Measurements from ENCODE around the gene ELOVL1.
"Not testable (repeated sequence)": the region's sequence is repeated elsewhere in the genome, so short reads cannot be mapped to it uniquely, and the experiment has no call there.

ELOVL1 gene

GRCh38 chr1:43381612-43382011, 13.8 kb upstream of the ELOVL1 start:
- no peak for DNase-seq (ENCODE audit: low spot score)

DNA sequence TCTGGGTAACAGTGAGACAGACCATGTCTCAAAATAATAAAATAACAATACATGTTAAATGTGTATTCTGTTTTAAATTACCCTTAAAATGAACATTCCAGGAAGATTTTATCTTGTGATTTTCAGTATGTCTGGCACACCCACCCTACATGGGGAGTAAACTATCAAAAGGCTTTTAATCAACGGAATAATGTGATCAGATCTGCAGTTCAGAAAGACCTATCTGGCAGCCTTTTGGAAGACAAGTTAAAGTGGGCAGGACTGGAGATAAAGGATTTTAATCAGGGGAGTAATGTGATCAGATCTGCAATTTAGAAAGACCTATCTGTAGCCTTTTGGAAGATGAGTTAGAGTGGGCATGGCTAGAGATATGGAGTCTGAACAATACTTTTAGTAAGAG, 11.7 kb upstream of the ELOVL1 start:
- DNase-seq (ENCODE audit: low spot score): no peak

GRCh38 chr1:43377831-43378230, 10.0 kb upstream of the ELOVL1 start:
- DNase-seq (ENCODE audit: low spot score): no peak

GRCh38 chr1:43376723-43377235, 9.0 kb upstream of the ELOVL1 start:
- no peak for DNase-seq (ENCODE audit: low spot score)

DNA sequence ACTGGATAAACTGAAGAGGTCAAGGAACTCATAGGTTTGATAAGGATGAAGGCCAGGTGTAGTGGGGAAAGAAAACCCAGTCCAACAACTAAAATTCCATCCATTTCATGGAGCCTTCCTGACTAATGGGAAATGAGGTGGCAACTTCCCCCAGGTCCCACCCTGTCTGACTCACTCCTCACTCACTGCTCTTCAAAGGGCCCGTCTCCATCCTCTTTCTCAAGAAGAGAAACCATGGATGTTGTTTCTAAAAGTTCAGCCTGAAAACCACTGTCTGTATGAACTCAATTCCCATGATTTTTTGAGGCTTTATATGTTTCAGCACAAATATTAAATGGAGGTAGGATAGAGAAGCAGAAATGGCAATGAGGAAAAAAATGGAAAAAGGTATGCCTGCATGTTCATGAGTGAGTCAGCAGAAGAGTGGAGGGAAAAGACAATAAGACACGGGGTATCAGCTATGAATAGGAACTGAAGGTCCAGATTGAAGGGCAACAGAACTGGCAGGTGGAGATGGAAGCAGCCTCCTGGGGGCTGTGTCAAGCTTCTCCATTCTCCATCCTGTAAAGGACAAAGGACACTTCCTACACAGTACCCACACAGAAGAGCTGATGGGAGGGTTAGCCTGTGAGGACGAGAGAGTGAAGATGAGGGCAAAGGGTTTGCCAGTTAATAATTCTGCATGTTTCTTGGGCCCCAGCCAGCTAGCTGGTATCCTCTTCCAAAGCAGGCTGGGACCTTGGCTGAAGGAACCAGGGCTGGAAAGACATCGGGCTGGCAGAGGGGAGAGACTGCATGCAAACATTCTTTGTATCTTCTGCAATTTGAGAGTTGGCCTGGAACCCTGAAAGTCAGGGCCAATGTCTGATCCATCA, 5.5 kb upstream of the ELOVL1 start:
- peak; percentile 87 for DNase-seq (ENCODE audit: low spot score)

GRCh38 chr1:43372172-43372571, 4.4 kb upstream of the ELOVL1 start:
- DNase-seq (ENCODE audit: low spot score): no peak

- DNase-seq (ENCODE audit: low spot score): no peak
Observed at GRCh38 chr1:43370564-43370963, 2.8 kb upstream of the ELOVL1 start.

DNA sequence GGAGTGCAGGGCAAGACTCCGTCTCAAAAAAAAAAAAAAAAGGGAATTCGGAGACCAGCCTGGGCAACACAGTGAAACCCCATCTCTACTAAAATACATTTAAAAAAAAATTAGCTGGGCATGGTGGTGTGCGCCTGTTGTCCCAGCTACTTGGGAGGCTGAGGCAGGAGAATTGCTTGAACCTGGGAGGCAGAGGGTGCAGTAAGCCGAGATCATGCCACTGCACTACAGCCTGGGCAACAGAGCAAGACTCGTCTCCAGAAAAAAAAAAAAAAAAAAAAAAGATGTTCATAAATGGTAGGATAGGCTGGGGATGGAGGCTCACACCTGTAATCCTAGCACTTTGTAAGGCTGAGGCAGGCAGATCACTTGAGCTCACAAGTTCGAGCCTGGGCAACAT, 2.0 kb upstream of the ELOVL1 start:
- DNase-seq (ENCODE audit: low spot score): not testable (repeated sequence)

GRCh38 chr1:43368646-43369020, 822 bp upstream of the ELOVL1 start:
- DNase-seq (ENCODE audit: low spot score): peak; percentile 46

DNA sequence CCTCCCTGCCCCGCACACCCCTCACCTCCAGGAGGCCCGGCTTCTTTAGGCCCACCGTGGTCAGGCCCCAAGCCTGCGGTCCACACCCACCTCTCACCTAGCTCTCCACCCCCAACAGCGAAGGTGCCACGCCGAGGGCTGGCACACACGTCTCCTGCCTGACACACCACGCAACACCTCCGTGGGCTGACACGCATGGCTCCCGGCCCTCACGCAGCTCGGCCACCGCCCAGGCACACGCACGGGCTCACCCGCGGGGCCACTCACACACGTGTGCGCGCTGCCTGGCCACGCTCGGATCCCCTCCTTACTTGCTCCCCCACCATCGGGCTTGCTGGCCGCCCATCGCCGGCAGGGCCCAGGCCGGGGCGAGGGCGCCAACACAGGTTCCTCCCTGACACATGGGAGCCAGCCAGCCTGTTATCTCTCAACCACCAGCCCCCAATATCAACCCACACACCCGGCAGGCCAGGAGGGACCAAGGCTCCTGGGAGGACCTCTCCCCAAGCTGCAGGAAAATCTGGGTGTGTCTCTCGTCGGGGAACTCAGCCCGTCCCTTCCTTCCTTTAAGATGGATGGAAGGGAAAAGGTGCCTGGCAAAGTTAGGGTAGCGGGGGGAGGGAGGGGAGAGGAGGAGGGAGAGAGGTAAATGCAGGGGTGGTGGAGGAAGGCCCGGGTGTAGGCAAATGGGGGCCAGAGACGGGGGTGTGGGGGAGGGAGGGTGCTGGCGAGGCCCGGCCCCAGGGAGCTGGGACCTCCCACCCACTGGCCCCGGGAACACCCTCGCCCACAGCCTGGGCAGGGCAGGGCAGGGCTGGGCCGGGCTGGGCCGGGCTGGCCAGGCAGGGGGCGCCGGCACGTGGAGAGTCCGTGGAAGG, 546 bp downstream of the ELOVL1 start:
- no peak for DNase-seq (ENCODE audit: low spot score)

- no peak for DNase-seq (ENCODE audit: low spot score)
Observed at GRCh38 chr1:43366601-43367025, 1.2 kb downstream of the ELOVL1 start.

- no peak for DNase-seq (ENCODE audit: low spot score)
Observed at GRCh38 chr1:43366179-43366578, 1.6 kb downstream of the ELOVL1 start.

- no peak for DNase-seq (ENCODE audit: low spot score)
Observed at GRCh38 chr1:43365678-43366077, 2.1 kb downstream of the ELOVL1 start.

DNA sequence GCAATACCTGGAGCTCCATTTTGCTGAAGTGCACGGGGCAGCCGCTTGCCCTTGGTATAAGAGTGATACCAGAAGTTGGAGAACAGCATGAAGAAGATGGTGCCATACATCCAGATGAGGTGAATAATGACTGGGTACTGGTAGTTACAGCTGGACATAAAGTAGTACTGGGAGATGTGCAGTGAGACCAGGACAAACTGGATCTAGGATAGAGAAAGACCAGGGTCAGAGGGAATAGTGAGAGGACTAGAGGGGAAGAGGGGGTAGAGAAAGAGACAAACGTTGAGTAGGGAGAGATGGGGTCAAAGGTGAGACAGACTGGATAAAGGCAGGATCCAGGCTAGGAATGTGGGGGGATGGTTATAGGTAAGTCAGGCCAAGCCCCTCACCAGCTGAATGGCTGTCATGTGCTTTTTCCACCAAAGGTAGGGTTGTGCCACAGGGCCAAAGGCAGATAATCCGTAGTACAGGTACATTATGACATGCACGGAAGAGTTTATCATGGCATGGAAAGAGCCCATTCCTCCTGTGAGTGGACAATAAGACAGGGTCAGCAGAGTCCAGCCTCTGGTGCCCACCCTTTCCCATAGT, 3.8 kb downstream of the ELOVL1 start:
- no peak for DNase-seq (ENCODE audit: low spot score)

DNA sequence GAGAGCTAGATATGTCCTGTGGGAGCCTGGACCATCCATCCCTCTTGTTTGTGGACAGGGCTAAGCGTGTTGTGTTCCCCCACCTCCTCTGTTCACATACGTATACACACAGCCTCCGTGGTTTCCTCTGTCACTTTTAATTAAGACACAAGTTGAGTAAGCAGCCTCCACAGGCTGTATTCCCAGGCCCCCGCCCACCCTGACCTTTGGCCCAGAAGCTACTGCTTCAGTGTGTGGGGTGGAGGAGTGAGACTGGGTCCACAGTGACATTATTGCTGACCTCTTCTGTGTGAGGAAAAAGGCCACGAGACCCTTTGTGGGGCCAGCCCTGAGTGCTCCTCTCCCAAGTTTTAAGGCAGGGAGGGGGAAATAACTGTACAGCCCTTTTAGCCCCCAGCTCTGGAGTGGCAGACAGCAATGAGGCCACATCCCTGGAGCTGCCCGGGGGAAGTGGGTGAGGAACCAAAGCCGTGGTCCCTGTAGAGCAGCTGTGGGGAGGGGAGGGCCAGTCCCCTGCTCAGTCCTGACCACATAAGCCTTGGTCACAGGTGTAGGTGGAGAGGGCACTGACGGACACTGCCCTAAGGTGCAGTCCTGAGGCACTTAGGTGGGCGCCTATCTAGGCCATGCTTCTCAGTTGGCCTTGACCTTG, 4.4 kb downstream of the ELOVL1 start:
- DNase-seq (ENCODE audit: low spot score): no peak

DNA sequence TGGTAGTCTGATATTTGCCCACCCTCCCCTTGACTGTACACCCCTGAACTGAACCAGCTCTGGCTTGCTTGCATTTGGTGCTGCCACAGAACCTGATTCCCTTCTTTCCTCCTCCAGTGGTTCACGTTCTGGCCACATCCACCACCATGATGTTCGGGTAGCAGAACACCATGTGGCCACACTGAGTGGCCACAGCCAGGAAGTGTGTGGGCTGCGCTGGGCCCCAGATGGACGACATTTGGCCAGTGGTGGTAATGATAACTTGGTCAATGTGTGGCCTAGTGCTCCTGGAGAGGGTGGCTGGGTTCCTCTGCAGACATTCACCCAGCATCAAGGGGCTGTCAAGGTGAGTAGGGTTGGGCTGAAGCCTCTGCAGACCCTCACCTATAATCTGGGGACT, 7.2 kb downstream of the ELOVL1 start:
- no peak for DNase-seq (ENCODE audit: low spot score)

DNA sequence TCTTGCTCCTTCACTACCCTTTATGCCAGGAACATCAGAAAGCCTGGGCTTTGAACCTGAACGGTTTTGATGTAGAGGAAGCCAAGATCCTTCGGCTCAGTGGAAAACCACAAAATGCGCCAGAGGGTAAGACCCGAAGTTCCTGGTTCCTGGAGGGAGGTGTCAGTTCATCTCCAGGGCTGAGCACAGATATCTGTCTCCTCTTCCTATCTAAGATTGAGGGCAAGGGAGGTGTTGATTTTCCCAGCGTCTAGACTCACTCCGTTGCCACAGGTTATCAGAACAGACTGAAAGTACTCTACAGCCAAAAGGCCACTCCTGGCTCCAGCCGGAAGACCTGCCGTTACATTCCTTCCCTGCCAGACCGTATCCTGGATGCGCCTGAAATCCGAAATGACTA, 8.1 kb downstream of the ELOVL1 start:
- no peak for DNase-seq (ENCODE audit: low spot score)

- DNase-seq (ENCODE audit: low spot score): peak; percentile 97
Observed at GRCh38 chr1:43358746-43359693, 8.8 kb downstream of the ELOVL1 start, which contains the start of gene CDC20. Gene CDC20 (plus strand): TSS chr1:43358981. CDS start chr1:43359216, 235 bp downstream.

GRCh38 chr1:43358121-43358745, 9.6 kb downstream of the ELOVL1 start:
- DNase-seq (ENCODE audit: low spot score): peak; percentile 66

DNA sequence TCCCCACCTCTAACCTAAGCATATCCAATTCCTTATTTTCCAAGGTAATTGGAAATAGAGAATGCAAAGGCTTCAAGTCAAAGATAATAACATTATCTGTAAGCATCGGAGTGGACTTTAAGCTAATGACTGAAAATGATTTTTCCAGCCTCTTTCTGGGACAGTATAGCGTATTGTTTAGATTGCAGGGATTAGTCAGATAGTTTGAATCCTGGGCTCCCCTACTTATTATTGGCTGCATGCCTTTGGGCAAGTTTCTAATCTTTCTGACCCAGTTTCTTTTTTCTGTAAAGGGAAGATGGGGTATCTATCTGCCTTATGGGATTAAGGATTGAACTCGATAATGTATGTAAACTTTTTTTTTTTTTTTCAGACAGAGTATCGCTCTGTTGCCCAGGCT, 10.6 kb downstream of the ELOVL1 start:
- DNase-seq (ENCODE audit: low spot score): no peak

Measured in SW480 (cell line).